ENCODE data around the gene WDR5. TPM values are rescaled to one million over a fixed set of nuclear protein-coding genes. Genes with fewer than 3 reads are reported as not detected.

Gene WDR5
- total RNA-seq, 1 donor from 2014 or later = 28.3 TPM

DNA sequence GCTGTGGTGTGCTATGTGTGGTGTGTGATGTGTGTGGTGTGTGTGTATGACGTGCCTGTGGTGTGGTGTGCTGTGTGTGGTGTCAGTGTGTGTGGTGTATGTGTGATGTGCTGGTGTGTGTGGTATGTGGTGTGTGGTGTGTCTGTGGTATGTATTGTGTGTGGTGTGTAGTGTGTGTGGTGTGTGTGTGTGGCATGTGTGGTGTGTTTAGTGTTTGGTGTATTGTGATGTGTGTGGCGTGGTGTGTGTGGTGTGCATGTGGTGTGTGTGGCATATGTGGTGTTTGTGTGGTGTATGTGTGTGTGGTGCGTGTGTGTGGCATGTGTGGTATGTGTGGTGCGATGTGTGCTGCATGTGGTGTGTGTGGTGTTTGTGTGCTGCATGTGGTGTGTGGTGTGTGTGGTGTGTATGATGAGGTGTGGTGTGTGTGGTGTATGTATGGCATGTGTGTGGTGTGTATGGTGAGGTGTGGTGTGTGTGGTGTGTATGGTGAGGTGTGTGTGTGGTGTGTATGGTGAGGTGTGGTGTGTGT, 46.7 kb downstream of the WDR5 start:
- Histone ChIP-seq H3K27me3 (ENCODE audit: control insufficient read depth, insufficient read depth, low read length) (peaks cover 39% of the 10 kb centered on the region), H3K36me3 (ENCODE audit: control insufficient read depth, insufficient read depth, low read length) (no peaks in the 10 kb centered on the region), H3K4me3 (ENCODE audit: low read depth, low read length) (no peak overlapping the region)
- TF ChIP-seq, protein P1, sequence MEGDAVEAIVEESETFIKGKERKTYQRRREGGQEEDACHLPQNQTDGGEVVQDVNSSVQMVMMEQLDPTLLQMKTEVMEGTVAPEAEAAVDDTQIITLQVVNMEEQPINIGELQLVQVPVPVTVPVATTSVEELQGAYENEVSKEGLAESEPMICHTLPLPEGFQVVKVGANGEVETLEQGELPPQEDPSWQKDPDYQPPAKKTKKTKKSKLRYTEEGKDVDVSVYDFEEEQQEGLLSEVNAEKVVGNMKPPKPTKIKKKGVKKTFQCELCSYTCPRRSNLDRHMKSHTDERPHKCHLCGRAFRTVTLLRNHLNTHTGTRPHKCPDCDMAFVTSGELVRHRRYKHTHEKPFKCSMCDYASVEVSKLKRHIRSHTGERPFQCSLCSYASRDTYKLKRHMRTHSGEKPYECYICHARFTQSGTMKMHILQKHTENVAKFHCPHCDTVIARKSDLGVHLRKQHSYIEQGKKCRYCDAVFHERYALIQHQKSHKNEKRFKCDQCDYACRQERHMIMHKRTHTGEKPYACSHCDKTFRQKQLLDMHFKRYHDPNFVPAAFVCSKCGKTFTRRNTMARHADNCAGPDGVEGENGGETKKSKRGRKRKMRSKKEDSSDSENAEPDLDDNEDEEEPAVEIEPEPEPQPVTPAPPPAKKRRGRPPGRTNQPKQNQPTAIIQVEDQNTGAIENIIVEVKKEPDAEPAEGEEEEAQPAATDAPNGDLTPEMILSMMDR (IDR thresholded peaks at IDR 0.05; ENCODE audit: insufficient read depth, low read length, poor library complexity, severe bottlenecking) = no peak
- DNase-seq (ENCODE audit: low read depth) = no peak

GRCh38 chr9:134185536-134186011, 49.7 kb downstream of the WDR5 start:
- Histone ChIP-seq H3K36me3 (ENCODE audit: control insufficient read depth, insufficient read depth, low read length) (no peaks in the 10 kb centered on the region), H3K4me3 (ENCODE audit: low read depth, low read length) (no peak overlapping the region), H3K27me3 (ENCODE audit: control insufficient read depth, insufficient read depth, low read length) (peaks cover 42% of the 10 kb centered on the region)
- DNase-seq (ENCODE audit: low read depth) = no peak
- TF ChIP-seq, protein P1 (IDR thresholded peaks at IDR 0.05; ENCODE audit: insufficient read depth, low read length, poor library complexity, severe bottlenecking) = no peak

GRCh38 chr9:134186471-134187109, 50.7 kb downstream of the WDR5 start:
- Histone ChIP-seq H3K36me3 (ENCODE audit: control insufficient read depth, insufficient read depth, low read length) (no peaks in the 10 kb centered on the region), H3K4me3 (ENCODE audit: low read depth, low read length) (no peak overlapping the region), H3K27me3 (ENCODE audit: control insufficient read depth, insufficient read depth, low read length) (peaks cover 37% of the 10 kb centered on the region)
- no peak for DNase-seq (ENCODE audit: low read depth)
- TF ChIP-seq, protein P1 (IDR thresholded peaks at IDR 0.05; ENCODE audit: insufficient read depth, low read length, poor library complexity, severe bottlenecking) = no peak

GRCh38 chr9:134187110-134187531, 51.2 kb downstream of the WDR5 start:
- TF ChIP-seq, protein P1 (IDR thresholded peaks at IDR 0.05; ENCODE audit: insufficient read depth, low read length, poor library complexity, severe bottlenecking) = no peak
- Histone ChIP-seq H3K36me3 (ENCODE audit: control insufficient read depth, insufficient read depth, low read length) (no peaks in the 10 kb centered on the region), H3K27me3 (ENCODE audit: control insufficient read depth, insufficient read depth, low read length) (peaks cover 37% of the 10 kb centered on the region), H3K4me3 (ENCODE audit: low read depth, low read length) (no peak overlapping the region)
- no peak for DNase-seq (ENCODE audit: low read depth)

- peaks cover 37% of the 10 kb centered on the region for H3K27me3 ChIP-seq (ENCODE audit: control insufficient read depth, insufficient read depth, low read length)
- DNase-seq (ENCODE audit: low read depth) = no peak
- no peaks in the 10 kb centered on the region for H3K36me3 ChIP-seq (ENCODE audit: control insufficient read depth, insufficient read depth, low read length)
- TF ChIP-seq, protein P1 (IDR thresholded peaks at IDR 0.05; ENCODE audit: insufficient read depth, low read length, poor library complexity, severe bottlenecking) = no peak
- H3K4me3 ChIP-seq (ENCODE audit: low read depth, low read length) = no peak overlapping the region
Measured at GRCh38 chr9:134187891-134188385, 52.1 kb downstream of the WDR5 start.

Data from kidney epithelial cell (primary cell).